GM23248 (cell line): Measurements from ENCODE around the gene REPIN1. TPM values are rescaled to one million over a fixed set of nuclear protein-coding genes. Genes with fewer than 3 reads are reported as not detected.

ENCODE experiments used
- DNase-seq: peaks from one replicate; pipeline ENCODE4 v3.0.0-alpha.2; 2015
- H2AFZ ChIP-seq: fragments of 200-600 bp; sonication (generic); 2 replicates; pipeline ENCODE4 v1.6.1; 2016; ENCODE audit warnings: antibody characterized with exemption
- H3F3A ChIP-seq: fragments of 200-600 bp; sonication (generic); 2 replicates; pipeline ENCODE4 v1.6.1; 2016; ENCODE audit warnings: mild to moderate bottlenecking, antibody characterized with exemption, mixed run types; ENCODE audit not compliant: insufficient read depth
- H3K27ac ChIP-seq: fragments of 200-600 bp; sonication (generic); 2 replicates; pipeline ENCODE4 v1.5.1; 2016; ENCODE audit warnings: mild to moderate bottlenecking
- H3K27me3 ChIP-seq: fragments of 200-600 bp; sonication (generic); replicated peaks from 2 replicates; pipeline ENCODE4 v1.6.1; 2016; ENCODE audit warnings: mild to moderate bottlenecking; ENCODE audit not compliant: insufficient read depth
- H3K36me3 ChIP-seq: fragments of 200-600 bp; sonication (generic); 2 replicates; pipeline ENCODE4 v1.6.1; 2016; ENCODE audit warnings: low read depth, mild to moderate bottlenecking
- H3K4me1 ChIP-seq: fragments of 200-600 bp; sonication (generic); 2 replicates; pipeline ENCODE4 v1.6.1; 2016; ENCODE audit warnings: mild to moderate bottlenecking; ENCODE audit not compliant: insufficient read depth
- H3K4me2 ChIP-seq: fragments of 200-600 bp; sonication (generic); one replicate; pipeline ENCODE4 v1.6.1; 2016; ENCODE audit warnings: mild to moderate bottlenecking; ENCODE audit not compliant: unreplicated experiment
- H3K4me3 ChIP-seq: fragments of 200-600 bp; sonication (generic); 2 replicates; pipeline ENCODE4 v1.5.1; 2016; ENCODE audit warnings: mild to moderate bottlenecking
- H3K79me2 ChIP-seq: fragments of 200-600 bp; sonication (generic); 2 replicates; pipeline ENCODE4 v1.6.1; 2016; ENCODE audit warnings: mild to moderate bottlenecking; ENCODE audit not compliant: insufficient read depth
- H3K9ac ChIP-seq: fragments of 200-600 bp; sonication (generic); 2 replicates; pipeline ENCODE4 v1.6.1; 2016; ENCODE audit warnings: mild to moderate bottlenecking
- H3K9me2 ChIP-seq: fragments of 200-600 bp; sonication (generic); 2 replicates; pipeline ENCODE4 v1.6.1; 2016; ENCODE audit warnings: mixed run types, mild to moderate bottlenecking, moderate library complexity; ENCODE audit not compliant: insufficient read depth
- H3K9me3 ChIP-seq: fragments of 200-600 bp; sonication (generic); one replicate; pipeline ENCODE4 v1.6.1; 2017; ENCODE audit warnings: low read depth
- H4K20me1 ChIP-seq: fragments of 200-600 bp; sonication (generic); 2 replicates; pipeline ENCODE4 v1.6.0; 2016; ENCODE audit not compliant: insufficient read depth
- EZH2 ChIP-seq: fragments of 200-600 bp; sonication (generic); IDR thresholded peaks from 2 replicates; pipeline ENCODE4 v1.6.1; 2018; ENCODE audit warnings: antibody characterized with exemption, mild to moderate bottlenecking; ENCODE audit not compliant: insufficient read depth, poor library complexity, severe bottlenecking
- EZH2phosphoT487 ChIP-seq: fragments of 200-600 bp; sonication (generic); IDR thresholded peaks from 2 replicates; pipeline ENCODE4 v1.6.1; 2018; ENCODE audit warnings: antibody characterized with exemption, moderate library complexity, mild to moderate bottlenecking, low read depth; ENCODE audit not compliant: insufficient read depth
- WGBS, 2 experiments: methylation state at CpG; one replicate each; pipeline ENCODE4 v1.1.6; 2015 to 2017; ENCODE audit warnings: low lambda C conversion rate in 2 of 2, low coverage in 1 of 2; ENCODE audit errors: missing lambda C conversion rate in 2 of 2; 5-methylcytosine and 5-hydroxymethylcytosine counted together
- in situ Hi-C: fragments of 300-500 bp; cut with MboI; formaldehyde crosslinking; loops from 2 replicates; pipeline ENCODE4 v1.15.0; 2020
- polyA plus RNA-seq: library from polyadenylated mRNA; unstranded; fragments of >200 nt; fragmentation: Nextera tagmentation; extraction: Ambion mirVana; gene quantifications from 2 replicates; pipeline ENCODE4 v1.2.1, GENCODE V29; 2016
- total RNA-seq: library from RNA; depleted of rRNA; stranded (reverse); fragments of >200 nt; shearing (Covaris generic); gene quantifications from 2 replicates; pipeline ENCODE4 v1.2.3, GENCODE V29; 2014

REPIN1 gene
- total and polyA plus RNA-seq, 2 experiments from 2014 or later = 17.3 to 48.1 TPM

DNA sequence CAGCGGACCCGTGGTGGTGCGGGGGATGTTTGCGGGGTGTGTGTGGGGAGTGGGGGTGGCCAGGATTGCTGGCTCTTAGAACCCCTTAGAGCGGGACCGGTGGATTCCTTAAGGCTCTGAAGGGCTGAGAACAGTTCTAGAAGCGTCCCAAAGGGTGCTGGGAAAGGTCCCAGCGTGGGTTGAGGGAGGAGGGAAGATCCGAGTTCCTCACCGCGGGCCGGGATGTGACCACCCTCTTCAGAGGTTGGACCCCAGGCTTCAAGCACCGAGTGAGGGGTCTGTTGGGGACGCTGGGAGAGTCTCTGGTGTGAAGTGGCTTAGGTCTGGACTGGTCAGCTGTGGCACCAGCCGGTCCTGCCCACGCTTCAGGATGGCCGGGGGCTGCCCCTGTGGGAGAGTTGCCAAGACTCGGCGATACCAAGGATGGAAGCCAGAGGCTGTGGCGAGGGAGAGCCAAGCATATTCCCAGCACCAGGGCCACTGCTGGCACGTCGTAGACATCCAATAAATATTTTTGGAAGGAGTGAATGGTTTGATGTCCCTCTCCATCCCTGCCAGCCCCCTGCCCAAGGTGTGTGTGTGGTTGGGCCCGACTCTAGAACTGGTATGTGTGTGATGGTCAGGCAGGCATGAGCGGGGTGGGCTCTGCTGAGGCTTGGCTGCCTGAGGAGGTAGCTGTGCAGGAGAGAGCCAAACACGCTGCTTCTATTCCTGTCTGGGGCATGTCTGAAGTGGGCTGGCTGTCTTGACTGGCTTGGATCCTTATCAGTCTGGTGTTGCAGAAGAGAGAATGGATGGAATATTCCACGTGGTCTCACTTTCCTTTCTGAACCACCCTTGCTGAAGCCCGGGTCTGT, 29.7 kb downstream of the REPIN1 start:
- no peak for DNase-seq
- Histone ChIP-seq H3F3A (no peaks in the 10 kb centered on the region), H3K9me2 (no peaks in the 10 kb centered on the region), H2AFZ (no peak overlapping the region), H3K9me3 (no peaks in the 10 kb centered on the region), H3K4me1 (peaks cover 10% of the 10 kb centered on the region), H3K79me2 (no peaks in the 10 kb centered on the region), H3K4me2 (no peak overlapping the region), H3K4me3 (no peak overlapping the region), H3K27ac (no peak overlapping the region), H4K20me1 (no peaks in the 10 kb centered on the region), H3K36me3 (no peaks in the 10 kb centered on the region), H3K27me3 (no peaks in the 10 kb centered on the region), H3K9ac (no peak overlapping the region)
- WGBS, 2 experiments = 86 to 90% methylated on average over 20 to 27 of the region's 27 CpGs
- TF ChIP-seq EZH2phosphoT487 (no peak), EZH2 (no peak)
- in situ Hi-C loops = no loop called here

DNA sequence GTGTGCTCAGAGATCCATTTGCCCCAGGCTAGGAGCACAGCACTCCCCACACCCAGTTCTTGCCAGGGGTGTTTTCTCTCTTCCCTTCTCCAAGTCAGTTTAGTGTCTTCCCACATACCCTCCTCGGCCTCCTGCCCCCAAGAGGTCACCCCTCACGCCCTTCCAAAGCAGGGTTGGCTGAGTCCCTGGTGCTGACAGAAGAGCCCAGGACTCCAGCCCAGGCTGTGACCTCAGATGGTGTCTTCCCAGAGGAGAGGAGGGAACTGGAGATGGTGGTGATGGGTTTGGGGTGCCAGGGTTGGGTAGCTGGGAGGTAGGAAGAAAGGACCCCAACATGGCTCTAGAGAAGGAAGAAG, 30.3 kb downstream of the REPIN1 start:
- no peaks in the 10 kb centered on the region for H3K27me3 ChIP-seq
- no peak overlapping the region for H3K9ac ChIP-seq
- H3K4me1 ChIP-seq = peaks cover 12% of the 10 kb centered on the region
- TF ChIP-seq EZH2 = no peak
- TF ChIP-seq EZH2phosphoT487 = no peak
- no peak overlapping the region for H2AFZ ChIP-seq
- no peaks in the 10 kb centered on the region for H4K20me1 ChIP-seq
- H3K4me3 ChIP-seq = no peak overlapping the region
- H3K27ac ChIP-seq = no peak overlapping the region
- WGBS, 2 experiments = 74 to 86% methylated on average over 2 of the region's 2 CpGs
- H3K79me2 ChIP-seq = no peaks in the 10 kb centered on the region
- in situ Hi-C loops = no loop called here
- no peaks in the 10 kb centered on the region for H3K36me3 ChIP-seq
- DNase-seq = no peak
- no peaks in the 10 kb centered on the region for H3K9me2 ChIP-seq
- no peaks in the 10 kb centered on the region for H3F3A ChIP-seq
- no peaks in the 10 kb centered on the region for H3K9me3 ChIP-seq
- H3K4me2 ChIP-seq = no peak overlapping the region

DNA sequence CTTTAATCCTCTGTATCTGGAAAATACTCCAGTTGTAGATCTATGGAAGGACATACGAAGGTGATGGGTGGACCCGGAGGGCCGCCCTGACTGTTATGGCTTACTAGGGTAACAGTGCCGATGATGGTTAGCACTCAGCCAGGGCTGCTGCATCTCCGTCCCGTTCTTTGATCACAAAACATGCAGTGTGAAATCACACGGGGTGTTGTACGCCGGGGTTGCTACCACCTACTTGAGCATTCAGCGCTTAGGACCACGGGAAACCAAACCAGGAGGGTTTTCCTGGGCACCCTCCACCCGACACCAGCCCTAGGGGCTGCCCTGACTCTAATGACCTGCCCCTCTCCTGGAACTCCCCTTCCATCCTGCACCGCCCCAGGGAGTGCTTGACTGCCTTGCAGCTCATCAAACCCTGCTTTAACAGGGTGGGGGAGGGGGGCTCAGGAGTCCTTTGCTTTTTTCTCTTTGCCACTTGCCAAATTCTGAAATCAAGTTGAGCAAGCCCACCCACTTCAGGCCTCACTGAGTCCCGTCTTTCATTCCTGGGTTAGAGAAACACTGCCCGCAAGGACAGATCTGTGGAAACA, 30.9 kb downstream of the REPIN1 start:
- in situ Hi-C loops = no loop called here
- peak overlapping the region; percentile 25 for H3K4me2 ChIP-seq
- no peaks in the 10 kb centered on the region for H3K9me3 ChIP-seq
- H3K79me2 ChIP-seq = no peaks in the 10 kb centered on the region
- no peaks in the 10 kb centered on the region for H3K36me3 ChIP-seq
- H3K4me3 ChIP-seq = no peak overlapping the region
- H3K9ac ChIP-seq = no peak overlapping the region
- H3K4me1 ChIP-seq = peaks cover 18% of the 10 kb centered on the region
- DNase-seq = no peak
- no peaks in the 10 kb centered on the region for H3F3A ChIP-seq
- H3K9me2 ChIP-seq = no peaks in the 10 kb centered on the region
- H4K20me1 ChIP-seq = no peaks in the 10 kb centered on the region
- H3K27me3 ChIP-seq = no peaks in the 10 kb centered on the region
- TF ChIP-seq EZH2 (no peak), EZH2phosphoT487 (no peak)
- 81 to 83% methylated on average over 14 to 15 of the region's 15 CpGs for WGBS, 2 experiments
- no peak overlapping the region for H2AFZ ChIP-seq
- 0 out of 2 replicates have a peak overlapping the region, but pooled peaks have one; percentile 4 for H3K27ac ChIP-seq

DNA sequence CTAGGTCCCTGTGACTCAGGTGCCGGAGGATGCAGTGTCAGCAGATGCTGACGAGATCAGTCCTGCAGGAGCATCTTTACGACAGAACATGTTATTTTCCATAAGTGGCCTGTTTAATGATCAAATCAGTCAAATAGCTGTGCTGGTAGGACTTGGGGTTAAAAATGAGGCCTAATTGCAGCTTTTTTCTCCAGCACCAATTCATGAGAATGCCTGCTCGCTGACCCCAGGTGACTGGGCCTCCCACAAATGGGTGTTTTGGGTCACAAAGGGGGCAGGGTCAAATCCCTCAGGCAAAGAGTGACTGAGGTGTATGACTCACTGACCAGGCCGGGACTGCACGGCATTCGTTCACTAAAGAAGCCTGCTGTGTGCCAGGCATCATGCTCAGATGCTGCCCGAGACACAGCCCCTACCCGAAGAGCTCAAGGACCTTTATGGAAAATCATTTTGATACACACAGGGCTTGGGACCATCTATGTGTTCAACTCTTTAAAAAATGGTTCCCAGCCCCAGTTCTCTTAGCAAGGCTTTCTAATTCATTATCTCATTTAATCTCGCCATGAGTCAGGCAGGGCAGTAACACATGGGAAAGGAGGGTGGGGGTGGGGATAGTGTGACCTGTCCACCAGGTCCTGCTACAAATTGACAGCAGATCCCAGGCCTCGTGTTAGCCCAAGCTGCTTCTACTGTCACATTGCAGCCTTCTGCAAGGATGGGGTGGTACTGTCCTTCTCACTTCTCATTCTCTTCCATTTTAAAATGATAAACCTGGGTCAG, 31.6 kb downstream of the REPIN1 start:
- 47 to 48% methylated on average over 11 of the region's 11 CpGs for WGBS, 2 experiments
- H3K4me1 ChIP-seq = peaks cover 20% of the 10 kb centered on the region
- TF ChIP-seq EZH2 = no peak
- no peak for TF ChIP-seq EZH2phosphoT487
- no peaks in the 10 kb centered on the region for H3K9me3 ChIP-seq
- no peak overlapping the region for H3K4me3 ChIP-seq
- H3K9me2 ChIP-seq = no peaks in the 10 kb centered on the region
- in situ Hi-C loops = no loop called here
- peak overlapping the region; percentile 25 for H3K4me2 ChIP-seq
- no peaks in the 10 kb centered on the region for H3F3A ChIP-seq
- no peak overlapping the region for H2AFZ ChIP-seq
- no peaks in the 10 kb centered on the region for H4K20me1 ChIP-seq
- no peaks in the 10 kb centered on the region for H3K79me2 ChIP-seq
- DNase-seq = peak; percentile 77
- H3K27me3 ChIP-seq = no peaks in the 10 kb centered on the region
- H3K9ac ChIP-seq = no peak overlapping the region
- H3K27ac ChIP-seq = 0 out of 2 replicates have a peak overlapping the region, but pooled peaks have one; percentile 4
- no peaks in the 10 kb centered on the region for H3K36me3 ChIP-seq
